ENCODE data around the gene SLC5A12. TPM values are rescaled to one million over a fixed set of nuclear protein-coding genes. Genes with fewer than 3 reads are reported as not detected.

Gene SLC5A12
- total and polyA plus RNA-seq, 2 experiments from 2014 or later = 0.24 to 0.43 TPM

- no peak overlapping the region for H2AFZ ChIP-seq
- no peak overlapping the region for H3K4me3 ChIP-seq
- no peak overlapping the region for H3K27ac ChIP-seq
- no peaks in the 10 kb centered on the region for H3K9me2 ChIP-seq (ENCODE audit: insufficient read depth)
- TF ChIP-seq EZH2 (IDR thresholded peaks at IDR 0.05; ENCODE audit: insufficient read depth, poor library complexity, severe bottlenecking) (no peak), EZH2phosphoT487 (IDR thresholded peaks at IDR 0.05; ENCODE audit: insufficient read depth, low read depth) (no peak)
- peaks cover 7% of the 10 kb centered on the region; the same call in 1 of the 2 replicates for H3F3A ChIP-seq (ENCODE audit: insufficient read depth)
- H3K79me2 ChIP-seq (ENCODE audit: insufficient read depth) = no peaks in the 10 kb centered on the region
- 78 to 86% methylated on average over 3 of the region's 3 CpGs for WGBS, 2 experiments (ENCODE audit: low coverage in 1 of 2, low lambda C conversion rate in 2 of 2, missing lambda C conversion rate in 2 of 2)
- DNase-seq = no peak
- no peak overlapping the region for H3K9ac ChIP-seq
- H3K4me1 ChIP-seq (ENCODE audit: insufficient read depth) = no peaks in the 10 kb centered on the region
- H4K20me1 ChIP-seq (ENCODE audit: insufficient read depth) = no peaks in the 10 kb centered on the region
- in situ Hi-C loops (cut with MboI) = no loop called here
- H3K27me3 ChIP-seq (replicated peaks; ENCODE audit: insufficient read depth) = no peaks in the 10 kb centered on the region
- H3K9me3 ChIP-seq (ENCODE audit: low read depth) = no peaks in the 10 kb centered on the region
- no peak overlapping the region for H3K4me2 ChIP-seq (ENCODE audit: unreplicated experiment)
- no peaks in the 10 kb centered on the region for H3K36me3 ChIP-seq (ENCODE audit: low read depth)
Measured at GRCh38 chr11:26764825-26765224, 43.0 kb upstream of the SLC5A12 start.

GRCh38 chr11:26764315-26764714, 42.5 kb upstream of the SLC5A12 start:
- Histone ChIP-seq H3K79me2 (ENCODE audit: insufficient read depth) (no peaks in the 10 kb centered on the region), H3K36me3 (ENCODE audit: low read depth) (no peaks in the 10 kb centered on the region), H3K4me1 (ENCODE audit: insufficient read depth) (no peaks in the 10 kb centered on the region), H3K9me3 (ENCODE audit: low read depth) (no peaks in the 10 kb centered on the region), H4K20me1 (ENCODE audit: insufficient read depth) (no peaks in the 10 kb centered on the region), H3K9ac (no peak overlapping the region), H3K4me3 (no peak overlapping the region), H3K27me3 (replicated peaks; ENCODE audit: insufficient read depth) (no peaks in the 10 kb centered on the region), H3F3A (ENCODE audit: insufficient read depth) (peaks cover 7% of the 10 kb centered on the region; the same call in 1 of the 2 replicates), H3K4me2 (ENCODE audit: unreplicated experiment) (no peak overlapping the region), H2AFZ (no peak overlapping the region), H3K9me2 (ENCODE audit: insufficient read depth) (no peaks in the 10 kb centered on the region), H3K27ac (no peak overlapping the region)
- WGBS, 2 experiments (ENCODE audit: low coverage in 1 of 2, low lambda C conversion rate in 2 of 2, missing lambda C conversion rate in 2 of 2) = 94% methylated on average over 5 of the region's 5 CpGs
- DNase-seq = no peak
- in situ Hi-C loops (cut with MboI) = no loop called here
- TF ChIP-seq EZH2phosphoT487 (IDR thresholded peaks at IDR 0.05; ENCODE audit: insufficient read depth, low read depth) = no peak

- no peaks in the 10 kb centered on the region for H3K27me3 ChIP-seq (replicated peaks; ENCODE audit: insufficient read depth)
- no peak overlapping the region for H3K4me2 ChIP-seq (ENCODE audit: unreplicated experiment)
- H3K9me3 ChIP-seq (ENCODE audit: low read depth) = no peaks in the 10 kb centered on the region
- no peaks in the 10 kb centered on the region for H3K9me2 ChIP-seq (ENCODE audit: insufficient read depth)
- in situ Hi-C loops (cut with MboI) = no loop called here
- H3F3A ChIP-seq (ENCODE audit: insufficient read depth) = peaks cover 7% of the 10 kb centered on the region; the same call in 1 of the 2 replicates
- H3K4me1 ChIP-seq (ENCODE audit: insufficient read depth) = no peaks in the 10 kb centered on the region
- H3K36me3 ChIP-seq (ENCODE audit: low read depth) = no peaks in the 10 kb centered on the region
- TF ChIP-seq EZH2phosphoT487 (IDR thresholded peaks at IDR 0.05; ENCODE audit: insufficient read depth, low read depth) = no peak
- no peak for TF ChIP-seq EZH2 (IDR thresholded peaks at IDR 0.05; ENCODE audit: insufficient read depth, poor library complexity, severe bottlenecking)
- H3K27ac ChIP-seq = no peak overlapping the region
- no peak for DNase-seq
- H4K20me1 ChIP-seq (ENCODE audit: insufficient read depth) = no peaks in the 10 kb centered on the region
- H3K79me2 ChIP-seq (ENCODE audit: insufficient read depth) = no peaks in the 10 kb centered on the region
- H3K9ac ChIP-seq = no peak overlapping the region
- WGBS, 2 experiments (ENCODE audit: low coverage in 1 of 2, low lambda C conversion rate in 2 of 2, missing lambda C conversion rate in 2 of 2) = 74 to 78% methylated on average over 5 of the region's 5 CpGs
- H3K4me3 ChIP-seq = no peak overlapping the region
- no peak overlapping the region for H2AFZ ChIP-seq
Measured at GRCh38 chr11:26762089-26762488, 40.2 kb upstream of the SLC5A12 start.

- Histone ChIP-seq H3F3A (ENCODE audit: insufficient read depth) (peaks cover 7% of the 10 kb centered on the region; the same call in 1 of the 2 replicates), H3K9me2 (ENCODE audit: insufficient read depth) (no peaks in the 10 kb centered on the region), H3K9ac (no peak overlapping the region), H3K4me2 (ENCODE audit: unreplicated experiment) (no peak overlapping the region), H2AFZ (no peak overlapping the region), H4K20me1 (ENCODE audit: insufficient read depth) (no peaks in the 10 kb centered on the region), H3K9me3 (ENCODE audit: low read depth) (no peaks in the 10 kb centered on the region), H3K27ac (no peak overlapping the region), H3K4me3 (no peak overlapping the region), H3K79me2 (ENCODE audit: insufficient read depth) (no peaks in the 10 kb centered on the region), H3K36me3 (ENCODE audit: low read depth) (no peaks in the 10 kb centered on the region), H3K27me3 (replicated peaks; ENCODE audit: insufficient read depth) (no peaks in the 10 kb centered on the region), H3K4me1 (ENCODE audit: insufficient read depth) (no peaks in the 10 kb centered on the region)
- peak; percentile 38 for DNase-seq
- WGBS, 2 experiments (ENCODE audit: low coverage in 1 of 2, low lambda C conversion rate in 2 of 2, missing lambda C conversion rate in 2 of 2) = 77 to 80% methylated on average over 4 of the region's 4 CpGs
- TF ChIP-seq EZH2 (IDR thresholded peaks at IDR 0.05; ENCODE audit: insufficient read depth, poor library complexity, severe bottlenecking) (no peak), EZH2phosphoT487 (IDR thresholded peaks at IDR 0.05; ENCODE audit: insufficient read depth, low read depth) (no peak)
- in situ Hi-C loops (cut with MboI) = no loop called here
Measured at GRCh38 chr11:26761361-26761809, 39.5 kb upstream of the SLC5A12 start.

GRCh38 chr11:26757995-26758394, 36.1 kb upstream of the SLC5A12 start:
- WGBS, 2 experiments (ENCODE audit: low coverage in 1 of 2, low lambda C conversion rate in 2 of 2, missing lambda C conversion rate in 2 of 2) = 93 to 96% methylated on average over 1 of the region's 1 CpG
- no peak overlapping the region for H3K4me3 ChIP-seq

More at GRCh38 chr11:26757995-26758394, 36.1 kb upstream of the SLC5A12 start:
- H3K4me2 ChIP-seq (ENCODE audit: unreplicated experiment) = no peak overlapping the region
- H3F3A ChIP-seq (ENCODE audit: insufficient read depth) = peaks cover 7% of the 10 kb centered on the region; the same call in 1 of the 2 replicates
- no peaks in the 10 kb centered on the region for H4K20me1 ChIP-seq (ENCODE audit: insufficient read depth)
- H3K27me3 ChIP-seq (replicated peaks; ENCODE audit: insufficient read depth) = no peaks in the 10 kb centered on the region
- no peaks in the 10 kb centered on the region for H3K9me2 ChIP-seq (ENCODE audit: insufficient read depth)
- no peak for TF ChIP-seq EZH2 (IDR thresholded peaks at IDR 0.05; ENCODE audit: insufficient read depth, poor library complexity, severe bottlenecking)
- no peak for TF ChIP-seq EZH2phosphoT487 (IDR thresholded peaks at IDR 0.05; ENCODE audit: insufficient read depth, low read depth)
- H3K36me3 ChIP-seq (ENCODE audit: low read depth) = no peaks in the 10 kb centered on the region
- no peaks in the 10 kb centered on the region for H3K4me1 ChIP-seq (ENCODE audit: insufficient read depth)
- DNase-seq = no peak
- H2AFZ ChIP-seq = no peak overlapping the region
- H3K27ac ChIP-seq = no peak overlapping the region
- in situ Hi-C loops (cut with MboI) = loop anchor here (10.0 kb wide), 2 partner anchors 397 to 727 kb away; no protein-coding TSS in a partner anchor
- H3K9me3 ChIP-seq (ENCODE audit: low read depth) = no peaks in the 10 kb centered on the region
- no peaks in the 10 kb centered on the region for H3K79me2 ChIP-seq (ENCODE audit: insufficient read depth)
- H3K9ac ChIP-seq = no peak overlapping the region
